ENCODE results near the gene CNOT1.

Gene CNOT1

GRCh38 chr16:58519707-58520106 lies 109.9 kb downstream of the CNOT1 start:
- TF ChIP-seq GATA2 (IDR thresholded peaks at IDR 0.05; ENCODE audit: low read depth, low read length), result no peak
- TF ChIP-seq GATA3 (IDR thresholded peaks at IDR 0.05; ENCODE audit: low read depth, low read length), result no peak

GRCh38 chr16:58518980-58519368 lies 110.7 kb downstream of the CNOT1 start:
- no peak for TF ChIP-seq GATA2 (IDR thresholded peaks at IDR 0.05; ENCODE audit: low read depth, low read length)
- TF ChIP-seq GATA3 (IDR thresholded peaks at IDR 0.05; ENCODE audit: low read depth, low read length), result no peak

- TF ChIP-seq GATA2 (IDR thresholded peaks at IDR 0.05; ENCODE audit: low read depth, low read length), result no peak
- no peak for TF ChIP-seq GATA3 (IDR thresholded peaks at IDR 0.05; ENCODE audit: low read depth, low read length)
Measured at GRCh38 chr16:58518083-58518979, 111.3 kb downstream of the CNOT1 start.

DNA sequence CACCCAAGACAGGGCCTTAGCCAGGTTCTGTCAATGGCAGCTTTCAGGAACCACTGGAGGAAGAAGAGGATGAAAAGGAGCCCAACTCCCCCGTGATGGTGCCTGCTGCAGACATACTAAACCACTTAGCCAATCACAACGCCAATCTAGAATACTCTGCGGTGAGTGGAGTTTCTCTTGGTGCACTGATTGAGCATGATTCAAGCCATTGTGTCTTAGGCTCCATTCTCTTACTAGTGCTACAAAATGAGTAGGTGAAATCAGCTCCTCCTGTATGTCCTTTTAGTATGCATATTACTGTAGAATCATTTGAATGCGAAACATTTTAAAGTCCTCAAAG lies 112.9 kb downstream of the CNOT1 start:
- TF ChIP-seq GATA3 (IDR thresholded peaks at IDR 0.05; ENCODE audit: low read depth, low read length), result no peak
- no peak for TF ChIP-seq GATA2 (IDR thresholded peaks at IDR 0.05; ENCODE audit: low read depth, low read length)

DNA sequence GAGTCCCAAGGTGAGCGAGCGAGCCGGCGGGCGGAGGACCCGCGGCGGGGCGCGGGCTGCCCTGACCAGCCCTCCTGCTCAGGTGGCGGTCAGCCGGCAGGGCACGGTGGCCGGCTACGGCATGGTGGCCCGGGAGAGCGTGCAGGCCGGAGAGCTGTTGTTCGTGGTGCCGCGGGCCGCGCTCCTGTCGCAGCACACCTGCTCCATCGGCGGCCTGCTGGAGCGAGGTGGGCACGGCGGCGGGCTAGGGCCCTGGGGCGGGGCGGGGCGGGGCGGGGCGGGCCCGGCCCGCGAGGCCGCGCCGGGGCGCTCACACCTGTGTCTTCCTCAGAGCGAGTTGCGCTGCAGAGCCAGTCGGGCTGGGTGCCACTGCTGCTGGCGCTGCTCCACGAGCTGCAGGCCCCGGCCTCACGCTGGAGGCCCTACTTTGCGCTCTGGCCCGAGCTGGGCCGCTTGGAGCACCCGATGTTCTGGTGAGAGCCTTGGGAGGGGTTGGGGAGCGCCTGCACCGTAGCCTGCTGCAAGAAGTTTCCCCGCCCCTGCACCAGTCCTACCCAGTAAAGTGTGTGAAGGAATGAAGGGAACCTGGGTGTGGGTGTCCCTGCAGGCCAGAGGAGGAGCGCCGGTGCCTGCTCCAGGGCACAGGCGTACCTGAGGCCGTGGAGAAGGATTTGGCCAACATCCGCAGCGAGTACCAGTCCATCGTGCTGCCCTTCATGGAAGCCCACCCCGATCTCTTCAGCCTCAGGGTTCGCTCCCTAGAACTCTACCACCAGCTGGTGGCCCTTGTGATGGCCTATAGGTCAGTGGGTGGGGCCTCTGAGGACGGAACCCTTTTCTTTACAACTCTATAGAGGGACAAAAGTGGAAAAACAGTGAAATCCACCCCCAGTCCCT lies 113.5 kb downstream of the CNOT1 start:
- TF ChIP-seq GATA3 (IDR thresholded peaks at IDR 0.05; ENCODE audit: low read depth, low read length) (no peak), GATA2 (IDR thresholded peaks at IDR 0.05; ENCODE audit: low read depth, low read length) (no peak)

GRCh38 chr16:58515125-58515870 lies 114.3 kb downstream of the CNOT1 start, which contains the start of gene SETD6:
Gene SETD6 (plus strand): TSS chr16:58515517. CDS start chr16:58515538, 21 bp downstream.
- TF ChIP-seq GATA3 (IDR thresholded peaks at IDR 0.05; ENCODE audit: low read depth, low read length), result no peak
- no peak for TF ChIP-seq GATA2 (IDR thresholded peaks at IDR 0.05; ENCODE audit: low read depth, low read length)

GRCh38 chr16:58513874-58514273 lies 115.8 kb downstream of the CNOT1 start:
- no peak for TF ChIP-seq GATA3 (IDR thresholded peaks at IDR 0.05; ENCODE audit: low read depth, low read length)
- TF ChIP-seq GATA2 (IDR thresholded peaks at IDR 0.05; ENCODE audit: low read depth, low read length), result no peak

GRCh38 chr16:58511933-58512815 lies 117.5 kb downstream of the CNOT1 start:
- TF ChIP-seq GATA2 (IDR thresholded peaks at IDR 0.05; ENCODE audit: low read depth, low read length), result no peak
- TF ChIP-seq GATA3 (IDR thresholded peaks at IDR 0.05; ENCODE audit: low read depth, low read length), result no peak

DNA sequence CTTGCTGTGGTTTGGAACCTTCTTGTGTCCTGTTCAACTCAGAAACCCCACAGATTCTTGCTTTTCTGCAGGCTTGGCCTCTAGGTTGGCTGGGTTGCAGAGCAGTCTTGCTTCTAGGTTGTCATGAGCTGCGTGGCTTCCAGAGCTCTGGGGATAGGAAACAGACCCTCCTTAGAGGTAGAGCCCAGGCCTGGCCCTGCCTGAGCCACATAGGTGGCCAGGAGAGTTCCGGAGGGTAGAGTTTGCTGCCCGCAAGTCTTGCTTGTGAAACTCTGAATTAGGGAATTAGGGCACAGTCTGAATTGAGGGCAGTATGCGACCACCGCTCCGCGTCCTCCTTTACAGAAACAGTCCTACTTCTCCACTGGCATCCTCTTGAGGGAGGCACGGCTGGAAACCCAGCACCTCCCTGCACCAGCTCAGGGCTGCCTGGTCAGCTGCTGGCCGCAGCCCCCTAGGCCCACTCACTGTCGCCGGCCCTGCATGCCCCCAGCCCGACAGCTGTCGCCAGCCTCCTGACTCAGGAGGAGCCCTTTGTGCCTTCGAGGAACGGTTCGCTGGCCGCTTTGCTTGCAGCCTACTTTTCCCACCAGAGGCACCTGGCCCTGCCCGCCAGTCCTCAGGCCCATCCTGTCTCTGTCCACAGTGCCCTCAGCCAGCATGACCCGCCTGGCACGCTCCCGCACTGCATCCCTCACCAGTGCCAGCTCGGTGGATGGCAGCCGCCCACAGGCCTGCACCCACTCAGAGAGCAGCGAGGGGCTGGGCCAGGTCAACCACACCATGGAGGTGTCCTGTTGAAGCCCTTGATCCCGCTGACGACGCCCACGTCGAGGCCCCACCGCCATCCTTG lies 118.6 kb downstream of the CNOT1 start:
- TF ChIP-seq GATA2 (IDR thresholded peaks at IDR 0.05; ENCODE audit: low read depth, low read length) (no peak), GATA3 (IDR thresholded peaks at IDR 0.05; ENCODE audit: low read depth, low read length) (no peak)

GRCh38 chr16:58510097-58510775 lies 119.4 kb downstream of the CNOT1 start:
- TF ChIP-seq GATA2 (IDR thresholded peaks at IDR 0.05; ENCODE audit: low read depth, low read length) (no peak), GATA3 (IDR thresholded peaks at IDR 0.05; ENCODE audit: low read depth, low read length) (no peak)

DNA sequence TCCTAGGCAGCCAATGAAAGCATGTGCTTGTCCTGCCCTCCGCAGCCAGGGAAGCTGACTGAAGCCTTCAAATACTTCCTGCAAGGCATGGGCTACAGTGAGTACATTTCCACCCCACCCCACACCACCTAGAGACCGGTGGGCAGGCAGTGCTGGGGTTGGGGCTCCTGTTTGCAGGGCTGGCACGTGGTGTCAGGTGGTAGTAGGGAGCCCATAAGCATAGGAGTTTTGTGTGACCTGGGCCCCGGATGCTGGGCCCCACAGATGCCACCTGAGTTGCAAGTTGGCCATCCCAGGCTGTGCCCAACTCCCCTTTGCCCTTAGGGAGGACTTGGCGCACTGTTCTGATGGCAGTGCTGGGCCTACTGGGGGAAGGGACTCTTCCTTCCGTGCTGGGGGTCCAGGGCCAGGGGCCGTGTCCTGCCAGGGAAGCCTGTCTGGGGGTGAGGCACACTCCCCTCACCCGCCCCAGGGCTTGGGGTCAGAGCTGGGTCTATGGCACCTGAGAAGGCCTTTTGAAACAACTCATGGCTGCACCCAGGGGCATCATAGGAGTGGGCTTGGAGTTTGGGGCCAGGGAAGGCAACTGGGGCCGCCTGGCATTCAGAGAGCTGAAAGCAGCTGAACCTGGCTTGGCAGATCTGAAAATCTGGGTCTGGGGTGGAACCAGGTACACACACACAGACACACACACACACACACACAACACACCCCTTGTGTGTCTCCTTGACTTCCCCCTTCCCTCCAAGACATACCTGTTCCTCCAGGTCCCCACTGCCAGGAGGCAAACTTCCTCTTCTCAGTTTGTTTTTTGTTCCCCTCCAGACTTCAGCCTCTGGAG lies 120.2 kb downstream of the CNOT1 start:
- TF ChIP-seq GATA3 (IDR thresholded peaks at IDR 0.05; ENCODE audit: low read depth, low read length), result no peak
- TF ChIP-seq GATA2 (IDR thresholded peaks at IDR 0.05; ENCODE audit: low read depth, low read length), result no peak
